Stimulated activated CD8-positive, alpha-beta memory T cell treated with anti-CD3 and anti-CD28 coated beads, Interleukin-12 subunit alpha, Interleukin-12 subunit beta, amount 100 ng/mL, for 24 hours (primary cell): ENCODE measurements around the gene PCDHGA5.
"Not testable (repeated sequence)": the region's sequence is repeated elsewhere in the genome, so short reads cannot be mapped to it uniquely, and the experiment has no call there.

ENCODE experiments used
- DNase-seq: peaks from one replicate; pipeline ENCODE4 v3.0.0-alpha.2; 2020; ENCODE audit errors: extremely low read depth

PCDHGA5 gene

DNA sequence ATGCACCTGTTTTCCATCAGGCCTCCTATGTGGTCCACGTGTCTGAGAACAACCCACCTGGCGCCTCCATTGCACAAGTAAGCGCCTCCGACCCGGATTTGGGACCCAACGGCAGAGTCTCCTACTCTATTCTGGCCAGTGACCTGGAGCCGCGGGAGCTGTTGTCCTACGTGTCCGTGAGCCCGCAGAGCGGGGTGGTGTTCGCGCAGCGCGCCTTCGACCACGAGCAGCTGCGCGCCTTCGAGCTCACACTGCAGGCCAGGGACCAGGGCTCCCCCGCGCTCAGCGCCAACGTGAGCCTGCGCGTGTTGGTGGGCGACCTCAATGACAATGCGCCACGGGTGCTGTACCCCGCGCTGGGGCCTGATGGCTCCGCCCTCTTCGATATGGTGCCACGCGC lies 12.4 kb upstream of the PCDHGA5 start:
- no peak for DNase-seq

DNA sequence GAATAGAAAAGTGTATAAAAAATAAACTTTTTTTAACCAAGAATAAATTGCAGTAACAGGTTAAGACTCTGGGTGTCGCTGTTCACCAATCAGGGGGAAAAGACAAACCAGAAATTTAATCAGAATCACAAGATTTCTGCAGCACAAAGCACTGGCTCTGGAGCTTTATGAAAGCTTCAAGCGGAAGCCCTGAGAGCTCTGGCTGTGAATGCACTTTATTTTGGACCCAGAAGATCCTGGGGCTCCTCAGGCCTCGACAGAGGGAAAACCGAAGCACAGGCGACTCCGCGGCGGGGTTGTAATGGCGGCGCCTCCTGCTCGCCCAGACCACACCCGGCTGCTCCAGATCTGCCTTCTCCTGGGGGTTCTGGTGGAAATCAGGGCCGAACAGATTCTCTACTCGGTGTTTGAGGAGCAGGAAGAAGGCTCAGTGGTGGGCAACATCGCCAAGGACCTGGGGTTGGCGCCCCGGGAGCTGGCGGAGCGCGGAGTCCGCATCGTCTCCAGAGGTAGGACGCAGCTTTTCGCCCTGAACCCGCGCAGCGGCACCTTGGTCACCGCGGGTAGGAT lies 9.0 kb upstream of the PCDHGA5 start, which contains the start of gene PCDHGA4:
PCDHGA4 (plus strand) TSS at position 122 of the 570 bp plus-strand sequence; CDS start at position 209, 87 bp downstream.
- no peak for DNase-seq

DNA sequence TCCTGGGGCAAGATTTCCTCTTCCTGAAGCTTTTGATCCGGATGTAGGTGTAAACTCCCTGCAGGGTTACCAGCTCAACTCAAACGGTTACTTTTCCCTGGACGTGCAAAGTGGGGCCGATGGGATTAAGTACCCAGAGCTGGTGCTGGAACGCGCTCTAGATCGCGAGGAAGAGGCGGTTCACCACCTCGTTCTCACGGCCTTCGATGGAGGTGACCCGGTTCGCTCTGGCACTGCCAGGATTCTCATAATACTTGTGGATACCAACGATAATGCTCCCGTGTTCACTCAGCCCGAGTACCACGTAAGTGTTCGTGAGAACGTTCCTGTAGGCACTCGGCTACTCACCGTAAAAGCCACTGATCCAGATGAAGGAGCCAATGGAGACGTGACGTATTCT lies 8.3 kb upstream of the PCDHGA5 start:
- DNase-seq: no peak

DNA sequence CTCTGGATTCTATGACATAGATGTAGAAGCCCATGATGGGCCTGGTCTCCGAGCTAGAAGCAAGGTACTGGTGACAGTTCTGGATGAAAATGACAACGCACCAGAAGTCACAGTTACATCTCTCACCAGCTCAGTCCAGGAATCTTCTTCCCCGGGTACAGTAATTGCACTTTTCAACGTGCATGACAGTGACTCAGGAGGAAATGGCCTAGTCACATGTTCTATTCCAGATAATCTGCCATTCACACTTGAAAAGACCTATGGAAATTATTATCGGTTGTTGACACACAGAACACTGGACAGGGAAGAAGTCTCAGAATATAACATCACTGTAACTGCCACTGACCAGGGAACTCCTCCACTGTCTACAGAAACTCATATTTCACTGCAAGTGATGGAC lies 7.8 kb upstream of the PCDHGA5 start:
- DNase-seq: no peak

DNA sequence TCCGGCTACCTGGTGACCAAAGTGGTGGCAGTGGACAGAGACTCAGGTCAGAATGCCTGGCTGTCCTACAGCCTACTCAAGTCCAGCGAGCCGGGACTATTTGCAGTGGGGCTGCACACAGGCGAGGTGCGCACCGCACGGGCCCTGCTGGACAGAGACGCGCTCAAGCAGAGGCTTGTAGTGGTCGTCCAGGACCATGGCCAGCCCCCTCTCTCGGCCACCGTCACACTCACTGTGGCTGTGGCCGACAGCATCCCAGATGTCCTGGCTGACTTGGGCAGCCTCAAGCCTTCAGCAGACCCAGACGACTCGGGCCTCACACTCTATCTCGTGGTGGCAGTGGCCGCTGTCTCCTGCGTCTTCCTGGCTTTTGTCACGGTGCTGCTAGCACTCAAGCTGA lies 7.0 kb upstream of the PCDHGA5 start:
- no peak for DNase-seq

DNA sequence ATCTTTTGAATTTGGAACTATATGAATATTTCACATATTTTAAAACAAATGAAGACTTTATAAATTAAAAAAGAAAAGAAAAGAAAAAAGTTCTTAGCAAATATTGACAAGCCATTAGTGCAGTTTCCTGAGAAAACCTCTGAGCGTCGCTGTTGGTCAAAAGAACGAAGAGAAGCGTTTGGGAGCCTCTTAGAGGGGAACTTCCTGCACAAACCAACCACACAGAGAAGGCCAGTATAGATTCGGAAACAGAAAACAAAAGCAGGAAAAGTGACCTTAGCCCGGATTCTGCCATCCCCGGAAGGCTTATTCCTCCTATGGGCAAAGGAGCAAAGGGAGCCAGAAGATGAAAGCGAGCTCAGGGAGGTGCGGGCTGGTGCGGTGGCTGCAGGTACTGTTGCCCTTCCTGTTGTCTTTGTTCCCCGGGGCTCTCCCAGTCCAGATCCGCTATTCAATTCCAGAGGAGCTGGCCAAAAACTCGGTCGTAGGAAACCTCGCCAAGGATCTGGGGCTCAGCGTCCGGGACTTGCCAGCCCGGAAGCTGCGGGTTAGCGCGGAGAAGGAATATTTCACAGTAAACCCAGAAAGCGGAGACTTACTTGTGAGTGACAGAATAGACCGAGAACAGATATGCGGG lies 4.1 kb upstream of the PCDHGA5 start, which contains the start of gene PCDHGB2:
PCDHGB2 (plus strand) TSS at position 205 of the 637 bp plus-strand sequence; CDS start at position 347, 142 bp downstream.
- no peak for DNase-seq

GRCh38 chr5:141360685-141361084 lies 3.3 kb upstream of the PCDHGA5 start:
- no peak for DNase-seq

GRCh38 chr5:141362719-141363118 lies 1.2 kb upstream of the PCDHGA5 start:
- no peak for DNase-seq

DNA sequence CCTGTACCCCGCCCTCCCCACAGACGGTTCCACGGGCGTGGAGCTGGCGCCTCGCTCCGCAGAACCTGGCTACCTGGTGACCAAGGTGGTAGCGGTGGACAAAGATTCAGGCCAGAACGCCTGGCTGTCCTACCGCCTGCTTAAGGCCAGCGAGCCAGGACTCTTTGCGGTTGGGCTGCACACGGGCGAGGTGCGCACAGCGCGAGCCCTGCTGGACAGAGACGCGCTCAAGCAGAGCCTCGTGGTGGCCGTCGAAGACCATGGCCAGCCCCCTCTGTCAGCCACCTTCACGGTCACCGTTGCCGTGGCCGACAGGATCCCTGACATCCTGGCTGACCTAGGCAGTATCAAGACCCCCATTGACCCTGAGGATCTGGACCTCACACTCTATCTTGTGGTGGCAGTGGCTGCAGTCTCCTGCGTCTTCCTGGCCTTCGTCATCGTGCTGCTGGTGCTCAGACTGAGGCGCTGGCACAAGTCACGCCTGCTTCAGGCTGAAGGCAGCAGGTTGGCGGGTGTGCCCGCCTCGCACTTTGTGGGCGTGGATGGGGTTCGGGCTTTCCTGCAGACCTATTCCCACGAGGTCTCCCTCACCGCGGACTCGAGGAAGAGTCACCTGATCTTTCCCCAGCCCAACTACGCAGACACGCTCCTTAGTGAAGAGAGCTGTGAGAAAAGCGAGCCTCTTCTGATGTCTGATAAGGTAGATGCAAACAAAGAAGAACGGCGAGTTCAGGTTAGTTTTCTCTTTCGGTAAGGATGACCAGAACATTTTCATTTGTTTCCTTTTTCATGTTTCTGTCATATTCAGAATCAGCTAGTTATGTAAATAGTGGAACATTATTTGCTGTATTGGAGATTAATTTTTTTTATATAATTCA lies 2.3 kb downstream of the PCDHGA5 start:
- DNase-seq: no peak

- no peak for DNase-seq
Observed at GRCh38 chr5:141369994-141370848, 6.3 kb downstream of the PCDHGA5 start, which contains the start of gene PCDHGB3. Gene PCDHGB3 (plus strand): TSS chr5:141370242. CDS start chr5:141370395, 153 bp downstream.

DNA sequence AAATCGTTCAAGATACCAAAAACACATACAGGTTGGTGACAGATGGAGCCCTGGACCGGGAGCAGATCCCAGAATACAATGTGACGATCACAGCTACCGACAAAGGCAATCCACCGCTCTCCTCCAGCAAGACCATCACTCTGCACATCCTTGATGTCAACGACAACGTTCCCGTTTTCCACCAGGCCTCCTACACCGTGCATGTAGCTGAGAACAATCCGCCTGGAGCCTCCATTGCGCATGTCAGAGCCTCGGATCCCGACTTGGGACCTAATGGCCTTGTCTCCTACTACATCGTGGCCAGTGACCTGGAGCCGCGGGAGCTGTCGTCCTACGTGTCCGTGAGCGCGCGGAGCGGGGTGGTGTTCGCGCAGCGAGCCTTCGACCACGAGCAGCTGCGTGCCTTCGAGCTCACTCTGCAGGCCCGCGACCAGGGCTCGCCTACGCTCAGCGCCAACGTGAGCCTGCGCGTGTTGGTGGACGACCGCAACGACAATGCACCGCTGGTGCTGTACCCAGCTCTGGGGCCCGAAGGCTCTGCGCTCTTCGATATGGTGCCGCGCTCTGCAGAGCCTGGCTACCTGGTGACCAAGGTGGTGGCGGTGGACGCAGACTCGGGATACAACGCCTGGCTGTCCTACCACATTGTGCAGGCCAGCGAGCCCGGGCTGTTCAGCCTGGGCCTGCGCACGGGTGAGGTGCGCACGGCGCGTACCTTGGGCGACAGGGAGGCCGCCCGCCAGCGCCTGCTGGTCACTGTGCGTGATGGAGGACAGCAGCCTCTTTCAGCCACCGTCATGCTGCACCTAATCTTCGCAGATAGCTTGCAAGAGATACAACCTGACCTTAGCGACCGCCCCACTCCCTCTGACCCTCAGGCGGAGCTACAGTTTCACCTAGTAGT lies 7.9 kb downstream of the PCDHGA5 start:
- DNase-seq: no peak

GRCh38 chr5:141373673-141374317 lies 9.8 kb downstream of the PCDHGA5 start, which contains the start of gene PCDHGA6:
Gene PCDHGA6 (plus strand): TSS chr5:141373891. CDS start chr5:141374084, 193 bp downstream.
- no peak for DNase-seq

DNA sequence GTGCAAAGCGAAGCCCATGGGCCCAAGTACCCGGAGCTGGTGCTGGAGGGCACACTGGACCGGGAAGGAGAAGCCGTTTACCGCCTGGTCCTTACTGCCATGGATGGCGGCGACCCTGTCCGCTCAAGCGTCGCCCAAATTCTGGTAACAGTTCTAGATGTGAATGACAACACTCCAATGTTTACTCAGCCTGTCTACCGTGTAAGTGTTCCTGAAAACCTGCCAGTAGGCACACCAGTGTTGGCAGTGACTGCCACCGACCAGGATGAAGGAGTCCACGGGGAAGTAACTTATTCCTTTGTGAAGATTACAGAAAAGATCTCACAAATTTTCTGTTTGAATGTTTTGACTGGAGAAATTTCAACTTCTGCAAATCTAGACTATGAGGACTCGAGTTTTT lies 10.7 kb downstream of the PCDHGA5 start:
- DNase-seq: no peak

GRCh38 chr5:141375444-141376155 lies 11.6 kb downstream of the PCDHGA5 start:
- not testable (repeated sequence) for DNase-seq

DNA sequence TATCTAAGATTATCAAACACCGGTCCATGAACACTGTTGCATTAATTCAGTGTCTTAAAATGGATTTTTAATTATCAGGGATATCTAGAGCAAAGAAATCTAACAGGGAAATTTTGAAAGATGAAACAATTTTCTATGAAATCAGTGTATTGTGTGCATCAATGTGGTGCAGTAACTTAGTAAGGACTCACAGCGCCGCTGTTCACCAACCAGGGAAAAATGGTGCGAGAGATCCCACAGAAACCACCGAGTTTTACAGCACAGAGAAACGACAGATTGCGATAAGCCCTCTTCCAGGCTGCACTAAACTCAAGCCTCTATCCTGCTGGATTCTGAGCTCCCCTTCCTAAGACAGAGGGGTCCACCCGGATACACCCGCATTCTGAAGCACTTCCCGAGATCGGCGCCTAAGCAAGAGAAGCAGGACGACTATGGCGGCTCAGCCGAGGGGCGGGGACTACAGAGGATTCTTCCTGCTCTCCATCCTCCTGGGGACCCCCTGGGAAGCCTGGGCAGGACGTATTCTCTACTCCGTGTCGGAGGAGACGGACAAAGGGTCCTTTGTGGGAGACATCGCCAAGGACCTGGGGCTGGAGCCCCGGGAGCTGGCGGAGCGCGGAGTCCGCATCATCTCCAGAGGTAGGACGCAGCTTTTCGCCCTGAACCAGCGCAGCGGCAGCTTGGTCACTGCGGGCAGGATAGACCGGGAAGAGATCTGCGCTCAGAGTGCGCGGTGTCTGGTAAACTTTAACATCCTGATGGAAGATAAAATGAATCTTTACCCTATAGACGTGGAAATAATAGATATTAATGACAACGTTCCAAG lies 18.7 kb downstream of the PCDHGA5 start, which contains the start of gene PCDHGA7:
PCDHGA7 (plus strand) TSS at position 274 of the 826 bp plus-strand sequence; CDS start at position 432, 158 bp downstream.
- DNase-seq: no peak

DNA sequence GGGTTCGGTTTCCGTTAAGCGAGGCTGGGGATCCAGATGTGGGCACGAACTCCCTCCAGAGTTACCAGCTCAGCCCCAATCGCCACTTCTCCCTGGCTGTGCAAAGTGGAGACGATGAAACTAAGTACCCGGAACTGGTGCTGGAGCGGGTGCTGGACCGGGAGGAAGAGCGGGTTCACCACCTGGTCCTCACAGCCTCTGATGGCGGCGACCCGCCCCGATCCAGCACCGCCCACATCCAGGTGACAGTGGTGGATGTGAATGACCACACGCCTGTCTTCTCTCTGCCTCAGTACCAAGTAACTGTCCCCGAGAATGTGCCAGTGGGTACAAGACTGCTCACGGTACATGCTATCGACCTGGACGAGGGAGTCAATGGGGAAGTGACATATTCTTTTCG lies 19.4 kb downstream of the PCDHGA5 start:
- DNase-seq: no peak

DNA sequence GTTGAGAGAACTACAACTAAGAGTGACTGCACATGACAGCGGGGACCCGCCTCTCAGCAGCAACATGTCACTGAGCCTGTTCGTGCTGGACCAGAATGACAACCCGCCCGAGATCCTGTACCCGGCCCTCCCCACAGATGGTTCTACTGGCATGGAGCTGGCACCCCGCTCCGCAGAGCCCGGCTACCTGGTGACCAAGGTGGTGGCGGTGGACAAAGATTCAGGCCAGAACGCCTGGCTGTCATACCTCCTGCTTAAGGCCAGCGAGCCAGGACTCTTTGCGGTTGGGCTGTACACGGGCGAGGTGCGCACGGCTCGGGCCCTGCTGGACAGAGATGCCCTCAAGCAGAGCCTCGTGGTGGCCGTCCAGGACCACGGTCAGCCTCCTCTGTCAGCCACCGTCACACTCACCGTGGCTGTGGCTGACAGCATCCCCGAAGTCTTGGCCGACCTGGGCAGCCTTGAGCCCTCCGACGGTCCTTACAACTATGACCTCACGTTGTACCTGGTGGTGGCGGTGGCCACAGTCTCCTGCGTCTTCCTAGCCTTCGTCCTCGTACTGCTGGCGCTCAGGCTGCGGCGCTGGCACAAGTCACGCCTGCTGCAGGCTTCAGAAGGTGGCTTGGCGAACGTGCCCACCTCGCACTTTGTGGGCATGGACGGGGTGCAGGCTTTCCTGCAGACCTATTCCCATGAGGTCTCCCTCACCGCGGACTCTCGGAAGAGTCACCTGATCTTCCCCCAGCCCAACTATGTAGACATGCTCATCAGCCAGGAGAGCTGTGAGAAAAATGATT lies 20.7 kb downstream of the PCDHGA5 start:
- no peak for DNase-seq
